Endodermal cell (in vitro differentiated cells): ENCODE data around the gene AXL. TPM values are rescaled to one million over a fixed set of nuclear protein-coding genes. Genes with fewer than 3 reads are reported as not detected.

Experiments
- DNase-seq: peaks from one replicate; pipeline ENCODE4 v3.0.0-alpha.2; 2017
- H3K27ac ChIP-seq: 2 replicates; pipeline ENCODE4 v1.5.1; 2013; ENCODE audit warnings: mild to moderate bottlenecking, low read depth, low read length, moderate library complexity
- H3K27me3 ChIP-seq: 2 replicates; pipeline ENCODE4 v1.6.1; 2013; ENCODE audit warnings: mild to moderate bottlenecking, low read length, moderate library complexity; ENCODE audit not compliant: insufficient read depth, control insufficient read depth, poor library complexity, severe bottlenecking
- H3K36me3 ChIP-seq: 2 replicates; pipeline ENCODE4 v1.7.0; 2013; ENCODE audit warnings: mild to moderate bottlenecking, low read length, moderate library complexity; ENCODE audit not compliant: control insufficient read depth, insufficient read depth
- H3K4me1 ChIP-seq: one replicate; pipeline ENCODE4 v1.7.0; 2013; ENCODE audit warnings: low read length; ENCODE audit not compliant: control insufficient read depth, insufficient read depth
- H3K4me3 ChIP-seq: 2 replicates; pipeline ENCODE4 v1.5.1; 2013; ENCODE audit warnings: mild to moderate bottlenecking, low read length, moderate library complexity
- H3K9ac ChIP-seq: 2 replicates; pipeline ENCODE4 v1.6.1; 2013; ENCODE audit warnings: mild to moderate bottlenecking, low read length, moderate library complexity; ENCODE audit not compliant: poor library complexity, severe bottlenecking; ENCODE audit errors: extremely low read depth
- H3K9me3 ChIP-seq: 2 replicates; pipeline ENCODE4 v1.6.1; 2013; ENCODE audit warnings: mild to moderate bottlenecking, low read length, moderate library complexity; ENCODE audit not compliant: control insufficient read depth
- H3K27ac Mint-ChIP-seq: 2 replicates; pipeline ENCODE4 v1.8.0; 2020; ENCODE audit warnings: mixed read lengths
- H3K27me3 Mint-ChIP-seq: 2 replicates; pipeline ENCODE4 v1.8.0; 2021; ENCODE audit warnings: mild to moderate bottlenecking, mixed read lengths; ENCODE audit not compliant: insufficient read depth
- H3K36me3 Mint-ChIP-seq: 2 replicates; pipeline ENCODE4 v1.8.0; 2020; ENCODE audit warnings: low read depth, mixed read lengths
- H3K4me1 Mint-ChIP-seq: 2 replicates; pipeline ENCODE4 v1.8.0; 2020; ENCODE audit warnings: mixed read lengths
- H3K4me3 Mint-ChIP-seq: 2 replicates; pipeline ENCODE4 v1.8.0; 2020; ENCODE audit warnings: mild to moderate bottlenecking, moderate library complexity, mixed read lengths
- H3K9me3 Mint-ChIP-seq: 2 replicates; pipeline ENCODE4 v1.8.0; 2020; ENCODE audit warnings: mild to moderate bottlenecking, mixed read lengths
- WGBS, 2 experiments: methylation state at CpG; one replicate each; pipeline versions ENCODE4 v1.1.5 to v1.1.7; 2013; ENCODE audit warnings: missing lambda C conversion rate in 2 of 2, mixed read lengths in 1 of 2; ENCODE audit not compliant: insufficient coverage in 1 of 2, insufficient read length in 1 of 2; 5-methylcytosine and 5-hydroxymethylcytosine counted together
- total RNA-seq, 2 donors: library from RNA; stranded (reverse); fragmentation: NEBNext Ultra II Directional in 1 of 2; extraction: Animal tissue kit (Norgen Biotek cat#: 25700) in 1 of 2; gene quantifications; 2 replicates in 1 of 2; 3 replicates in 1 of 2; pipeline ENCODE4 v1.2.1, GENCODE V29; 2021
- TF ChIP-seq, protein P1 (sequence below): fragments of 200-600 bp; sonication (generic); conservative IDR thresholded peaks from 2 replicates; pipeline ENCODE4 v1.5.0; 2021; ENCODE audit warnings: antibody characterized with exemption, mild to moderate bottlenecking

Gene AXL
- total RNA-seq, 2 donors from 2014 or later, result 10.9 to 14.1 TPM

DNA sequence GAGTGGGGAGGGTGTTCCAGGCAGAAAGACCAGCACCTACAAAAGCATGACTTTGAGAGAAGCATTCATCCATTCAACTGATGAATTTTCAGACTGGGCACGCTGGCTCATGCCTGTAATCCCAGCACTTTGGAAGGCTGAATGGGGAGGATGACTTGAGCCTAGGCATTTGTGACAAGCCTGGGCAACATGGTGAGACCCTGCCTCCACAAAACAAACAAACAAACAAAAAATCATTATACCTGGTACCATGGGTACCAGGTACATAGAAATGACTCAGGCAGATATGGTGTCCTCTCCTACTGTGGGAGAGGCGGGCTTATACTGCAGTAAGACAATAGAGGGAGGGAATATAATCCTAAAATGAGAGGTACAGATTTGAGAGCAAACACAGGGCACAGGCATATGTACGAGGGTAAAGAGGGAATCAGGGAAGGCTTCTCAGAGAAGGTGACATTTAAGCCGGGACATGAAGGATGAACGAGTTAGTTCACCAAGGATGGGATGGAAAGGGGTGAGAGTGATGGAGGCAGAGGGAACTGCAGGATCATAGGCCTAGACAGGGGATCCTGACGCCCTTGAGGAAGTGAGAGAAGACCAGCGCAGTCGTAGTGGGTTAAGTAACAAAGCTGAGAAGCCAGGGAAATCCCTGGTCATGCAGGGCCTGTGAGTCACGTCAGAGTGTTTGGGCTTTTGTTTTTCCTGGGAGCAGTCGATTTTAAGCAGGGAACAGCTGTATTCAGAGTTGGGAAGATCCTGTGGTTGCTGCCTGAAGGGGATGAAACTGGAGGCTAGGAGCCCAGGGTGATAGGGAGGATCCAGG lies 23.1 kb upstream of the AXL start:
- Mint-ChIP-seq H3K36me3 (peaks cover 14% of the 10 kb centered on the region), H3K27ac (no peak overlapping the region), H3K4me1 (peaks cover 17% of the 10 kb centered on the region), H3K9me3 (no peaks in the 10 kb centered on the region), H3K4me3 (no peak overlapping the region), H3K27me3 (peaks cover 2% of the 10 kb centered on the region)
- Histone ChIP-seq H3K27me3 (no peaks in the 10 kb centered on the region), H3K4me1 (no peaks in the 10 kb centered on the region), H3K9ac (no peak overlapping the region), H3K9me3 (no peaks in the 10 kb centered on the region), H3K27ac (no peak overlapping the region), H3K4me3 (no peak overlapping the region), H3K36me3 (no peaks in the 10 kb centered on the region)
- TF ChIP-seq, protein P1, sequence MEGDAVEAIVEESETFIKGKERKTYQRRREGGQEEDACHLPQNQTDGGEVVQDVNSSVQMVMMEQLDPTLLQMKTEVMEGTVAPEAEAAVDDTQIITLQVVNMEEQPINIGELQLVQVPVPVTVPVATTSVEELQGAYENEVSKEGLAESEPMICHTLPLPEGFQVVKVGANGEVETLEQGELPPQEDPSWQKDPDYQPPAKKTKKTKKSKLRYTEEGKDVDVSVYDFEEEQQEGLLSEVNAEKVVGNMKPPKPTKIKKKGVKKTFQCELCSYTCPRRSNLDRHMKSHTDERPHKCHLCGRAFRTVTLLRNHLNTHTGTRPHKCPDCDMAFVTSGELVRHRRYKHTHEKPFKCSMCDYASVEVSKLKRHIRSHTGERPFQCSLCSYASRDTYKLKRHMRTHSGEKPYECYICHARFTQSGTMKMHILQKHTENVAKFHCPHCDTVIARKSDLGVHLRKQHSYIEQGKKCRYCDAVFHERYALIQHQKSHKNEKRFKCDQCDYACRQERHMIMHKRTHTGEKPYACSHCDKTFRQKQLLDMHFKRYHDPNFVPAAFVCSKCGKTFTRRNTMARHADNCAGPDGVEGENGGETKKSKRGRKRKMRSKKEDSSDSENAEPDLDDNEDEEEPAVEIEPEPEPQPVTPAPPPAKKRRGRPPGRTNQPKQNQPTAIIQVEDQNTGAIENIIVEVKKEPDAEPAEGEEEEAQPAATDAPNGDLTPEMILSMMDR, result no peak
- 83 to 88% methylated on average over 10 of the region's 10 CpGs for whole genome bisulfite sequencing, 2 experiments
- DNase-seq, result no peak

DNA sequence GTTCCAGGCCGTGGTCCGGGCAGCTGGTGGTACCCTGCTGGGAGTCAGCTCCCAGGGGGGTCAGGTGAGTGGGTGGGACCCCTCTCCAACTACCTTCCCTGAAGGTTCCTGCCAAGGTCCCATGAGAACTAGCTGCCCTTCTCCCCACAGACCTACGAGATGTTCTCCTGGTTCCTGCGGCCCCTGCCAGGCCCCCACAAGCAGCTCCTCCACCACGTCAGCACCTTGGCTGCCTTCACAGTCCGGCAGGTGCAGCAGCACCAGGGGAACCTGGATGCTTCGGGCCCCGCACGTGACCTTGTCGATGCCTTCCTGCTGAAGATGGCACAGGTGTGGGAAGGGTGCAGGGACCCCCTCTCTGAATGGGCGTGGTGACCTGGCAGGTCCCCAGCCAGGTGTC lies 20.5 kb upstream of the AXL start:
- Histone ChIP-seq H3K36me3 (no peaks in the 10 kb centered on the region), H3K9me3 (no peaks in the 10 kb centered on the region), H3K9ac (no peak overlapping the region), H3K27ac (no peak overlapping the region), H3K27me3 (no peaks in the 10 kb centered on the region), H3K4me1 (no peaks in the 10 kb centered on the region), H3K4me3 (no peak overlapping the region)
- Mint-ChIP-seq H3K4me1 (peaks cover 7% of the 10 kb centered on the region), H3K9me3 (no peaks in the 10 kb centered on the region), H3K27ac (no peak overlapping the region), H3K4me3 (no peak overlapping the region), H3K36me3 (peaks cover 26% of the 10 kb centered on the region), H3K27me3 (no peaks in the 10 kb centered on the region)
- WGBS, 2 experiments, result 94% methylated on average over 11 of the region's 11 CpGs; no CpG with 5 or more reads in 1 of the 2 experiments
- no peak for DNase-seq
- TF ChIP-seq, protein P1, result no peak

DNA sequence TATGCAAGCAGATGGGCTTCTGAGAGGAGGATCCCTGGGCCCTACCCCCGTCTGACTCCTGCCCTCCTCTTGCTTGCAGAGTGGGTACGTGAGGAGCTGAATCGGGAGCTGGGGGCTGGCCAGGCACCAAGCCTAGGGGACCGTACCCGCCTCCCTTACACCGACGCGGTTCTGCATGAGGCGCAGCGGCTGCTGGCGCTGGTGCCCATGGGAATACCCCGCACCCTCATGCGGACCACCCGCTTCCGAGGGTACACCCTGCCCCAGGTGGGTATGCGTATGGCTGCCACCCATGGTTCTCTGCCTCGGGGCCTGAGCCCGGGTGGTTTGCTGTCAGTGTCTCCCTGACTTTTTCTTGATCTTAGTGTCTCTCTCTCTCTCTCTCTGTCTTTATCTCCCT lies 15.7 kb upstream of the AXL start:
- H3K27me3 Mint-ChIP-seq, result peaks cover 4% of the 10 kb centered on the region
- Histone ChIP-seq H3K27me3 (peaks cover 6% of the 10 kb centered on the region), H3K27ac (no peak overlapping the region), H3K9ac (no peak overlapping the region), H3K4me1 (no peaks in the 10 kb centered on the region), H3K4me3 (no peak overlapping the region), H3K36me3 (no peaks in the 10 kb centered on the region), H3K9me3 (no peaks in the 10 kb centered on the region)
- WGBS, 2 experiments, result 93 to 95% methylated on average over 15 to 18 of the region's 18 CpGs
- H3K27ac Mint-ChIP-seq, result no peak overlapping the region
- no peak for DNase-seq
- peaks cover 44% of the 10 kb centered on the region for H3K36me3 Mint-ChIP-seq
- TF ChIP-seq, protein P1, result no peak
- H3K9me3 Mint-ChIP-seq, result no peaks in the 10 kb centered on the region
- H3K4me3 Mint-ChIP-seq, result no peak overlapping the region
- no peaks in the 10 kb centered on the region for H3K4me1 Mint-ChIP-seq
